HG03097 (cell line): Measurements from ENCODE around the gene TMEM86A.
A peak's percentile ranks its signal among the peaks of the same experiment; 100 is the strongest.
"Not testable (repeated sequence)": the region's sequence is repeated elsewhere in the genome, so short reads cannot be mapped to it uniquely, and the experiment has no call there.

ENCODE experiments used
- ATAC-seq: cut with Tn5 transposase; IDR thresholded peaks from one replicate; pipeline ENCODE4 v1.9.1; 2021; ENCODE audit not compliant: unreplicated experiment, low FRiP score

TMEM86A gene, protein sequence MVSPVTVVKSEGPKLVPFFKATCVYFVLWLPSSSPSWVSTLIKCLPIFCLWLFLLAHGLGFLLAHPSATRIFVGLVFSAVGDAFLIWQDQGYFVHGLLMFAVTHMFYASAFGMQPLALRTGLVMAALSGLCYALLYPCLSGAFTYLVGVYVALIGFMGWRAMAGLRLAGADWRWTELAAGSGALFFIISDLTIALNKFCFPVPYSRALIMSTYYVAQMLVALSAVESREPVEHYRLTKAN

DNA sequence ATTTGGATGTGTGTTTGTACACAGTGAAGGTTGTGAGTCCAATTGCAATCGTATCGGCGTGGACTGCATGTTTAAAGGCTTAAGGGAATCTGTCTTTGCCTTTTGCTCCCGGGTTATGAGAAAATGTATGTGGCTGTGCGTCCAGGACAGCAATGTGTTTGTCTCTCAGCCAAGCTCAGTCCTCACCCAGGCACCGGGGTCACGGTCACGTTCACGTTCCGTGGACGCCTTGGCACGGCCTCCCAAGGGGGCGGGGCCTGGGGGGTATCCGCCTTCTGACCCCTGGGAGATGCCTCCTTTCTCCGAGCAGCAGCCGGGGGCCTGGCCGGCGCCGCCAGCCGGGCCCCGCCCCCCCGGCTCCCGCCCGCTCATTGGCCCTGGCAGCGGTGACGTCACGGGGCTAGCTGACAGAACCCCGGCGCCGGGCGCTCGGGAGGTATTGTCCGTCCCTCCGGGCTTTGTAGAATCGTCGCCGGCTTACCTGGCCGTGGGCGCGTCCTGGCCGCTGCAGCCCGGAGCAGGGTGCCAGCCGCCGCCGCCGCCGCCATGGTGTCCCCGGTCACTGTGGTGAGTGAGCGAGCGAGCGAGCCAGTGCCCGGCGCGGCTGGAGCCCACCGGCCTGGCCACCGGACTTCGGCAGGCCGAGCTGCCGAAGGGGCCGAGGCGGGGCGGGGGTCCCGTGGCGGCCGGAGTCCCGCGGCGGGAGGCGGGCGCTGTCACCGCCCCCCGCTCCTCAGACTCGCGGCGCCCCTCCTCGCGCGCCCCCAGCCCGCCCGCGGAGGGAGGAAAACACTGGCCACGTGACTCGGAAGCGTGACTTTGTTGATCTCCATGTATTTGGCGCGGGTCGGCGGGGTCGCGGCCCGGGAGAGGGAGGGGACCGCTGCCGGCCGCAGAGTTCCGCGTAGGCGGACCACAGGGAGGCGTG, at the start of gene TMEM86A:
TSS of gene TMEM86A (plus strand) at position 439 of the 928 bp plus-strand sequence. CDS start at position 547, 108 bp downstream.
- ATAC-seq = peak; percentile 74

DNA sequence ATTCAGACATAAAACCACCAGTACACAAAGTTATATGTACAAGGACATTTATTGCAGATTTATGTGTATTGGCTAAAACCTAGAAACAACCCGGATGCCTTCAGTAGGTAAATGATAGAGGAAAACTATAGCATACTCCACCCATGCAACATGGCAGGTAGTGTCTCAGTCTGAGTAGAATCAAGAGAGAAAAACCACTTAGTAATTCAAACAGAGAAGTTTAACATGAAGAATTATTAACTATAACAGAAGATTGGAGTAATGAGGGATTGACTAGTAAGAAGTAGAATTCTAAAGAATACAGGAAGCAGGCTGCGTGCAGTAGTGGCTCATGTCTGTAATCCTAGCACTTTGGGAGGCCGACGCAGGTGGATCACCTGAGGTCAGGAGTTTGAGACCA, 48.2 kb upstream of the TMEM86A start:
- ATAC-seq = peak; percentile 53

DNA sequence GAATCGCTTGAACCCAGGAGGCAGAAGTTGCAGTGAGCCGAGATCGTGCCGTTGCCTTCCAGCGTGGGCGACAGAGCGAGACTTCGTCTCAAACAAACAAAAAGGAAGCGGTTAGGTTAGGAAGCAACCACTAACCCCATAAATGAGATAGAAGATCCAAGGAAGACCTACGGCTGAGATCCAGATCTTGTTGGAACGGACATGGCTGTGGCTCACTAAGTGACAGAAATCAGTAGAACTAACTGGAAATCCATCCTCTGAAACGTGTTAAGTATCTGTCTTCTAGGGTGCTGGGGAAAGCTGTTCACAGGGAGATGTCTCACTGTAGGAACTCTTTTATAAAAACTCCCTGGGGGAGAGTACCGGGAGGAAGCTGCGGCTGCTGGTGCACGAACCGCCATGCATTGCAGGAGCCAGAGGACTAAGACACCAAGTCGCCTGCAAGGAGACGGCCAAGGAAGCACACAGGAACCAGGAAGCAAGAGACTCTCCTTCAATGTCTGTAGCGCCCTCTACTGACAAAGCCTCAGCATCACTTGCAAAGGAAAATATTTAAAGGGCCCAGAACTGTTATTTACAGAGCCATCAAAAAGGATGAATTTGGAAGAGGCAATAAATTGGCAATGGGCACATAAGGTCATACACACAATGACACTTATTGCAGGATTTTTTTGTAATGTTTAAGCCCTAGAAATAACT, 47.6 kb upstream of the TMEM86A start:
- peak; percentile 87 for ATAC-seq

DNA sequence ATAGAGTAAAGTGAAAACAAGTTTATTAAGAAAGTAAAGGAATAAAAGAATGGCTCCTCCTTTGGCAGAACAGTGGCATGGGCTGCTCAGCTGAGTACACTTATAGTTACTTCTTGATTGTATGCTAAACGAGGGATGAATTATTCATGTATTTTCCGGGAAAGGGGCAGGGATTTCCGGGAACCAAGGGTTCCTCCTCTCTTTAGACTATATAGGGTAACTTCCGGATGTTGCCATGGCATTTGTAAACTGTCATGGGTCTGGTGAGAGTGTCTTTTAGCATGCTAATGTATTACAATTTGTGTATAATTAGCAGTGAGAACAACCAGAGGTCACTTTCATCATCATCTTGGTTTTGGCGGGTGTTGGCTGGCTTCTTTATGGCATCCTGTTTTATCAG, 40.9 kb upstream of the TMEM86A start:
- no peak for ATAC-seq

DNA sequence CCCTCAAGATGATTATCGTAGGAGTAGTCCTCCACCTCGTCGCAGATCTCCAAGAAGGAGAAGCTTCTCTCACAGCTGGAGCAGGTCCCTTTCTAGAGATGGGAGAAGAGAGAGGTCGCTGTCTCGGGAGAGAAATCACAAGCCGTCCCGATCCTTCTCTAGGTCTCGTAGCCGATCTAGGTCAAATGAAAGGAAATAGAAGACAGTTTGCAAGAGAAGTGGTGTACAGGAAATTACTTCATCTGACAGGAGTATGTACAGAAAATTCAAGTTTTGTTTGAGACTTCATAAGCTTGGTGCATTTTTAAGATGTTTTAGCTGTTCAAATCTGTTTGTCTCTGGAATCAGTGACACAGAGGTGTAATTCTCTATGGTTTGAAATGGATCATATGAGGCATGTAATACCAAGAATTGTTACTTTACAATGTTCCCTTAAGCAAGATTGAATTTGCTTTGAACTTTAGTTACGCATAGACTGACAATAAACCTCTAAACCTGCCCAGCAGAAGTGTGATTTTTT, 33.2 kb upstream of the TMEM86A start:
- not testable (repeated sequence) for ATAC-seq

DNA sequence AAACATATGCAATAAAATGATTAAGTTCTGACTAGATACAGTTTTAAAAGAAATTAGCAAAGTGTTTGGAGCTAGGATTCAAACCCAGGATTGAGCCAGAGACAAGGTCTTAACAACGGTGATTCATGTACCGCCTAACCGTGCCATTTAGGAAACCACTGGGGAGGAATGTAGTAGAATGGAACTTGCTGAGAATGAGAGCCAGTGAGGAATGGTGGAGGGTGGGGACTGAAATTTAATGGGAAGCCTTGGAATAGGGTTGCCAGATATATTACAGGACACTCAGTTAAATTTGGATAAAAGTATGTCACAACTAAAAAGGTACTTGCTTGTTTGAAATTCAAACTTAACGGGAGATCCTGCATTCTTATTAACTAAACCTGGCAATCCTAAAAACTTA, 30.4 kb upstream of the TMEM86A start:
- ATAC-seq = no peak

DNA sequence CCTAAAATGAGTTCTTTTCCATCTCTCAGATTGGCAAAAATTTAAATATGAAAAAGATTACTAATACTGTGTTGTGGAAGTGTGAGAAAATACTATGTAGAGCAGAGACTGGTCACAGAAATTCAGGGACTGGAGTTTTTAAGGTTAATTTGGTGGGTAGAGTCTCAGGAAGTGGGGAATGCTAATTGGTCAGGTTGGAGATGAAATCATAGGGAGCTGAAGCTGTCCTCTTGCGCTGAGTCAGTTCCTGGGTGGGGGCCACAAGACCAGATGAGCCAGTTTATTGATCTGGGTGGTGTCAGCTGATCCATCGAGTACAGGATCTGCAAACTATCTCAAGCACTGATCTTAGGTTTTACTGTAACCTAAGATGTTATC, 29.4 kb upstream of the TMEM86A start:
- no peak for ATAC-seq

DNA sequence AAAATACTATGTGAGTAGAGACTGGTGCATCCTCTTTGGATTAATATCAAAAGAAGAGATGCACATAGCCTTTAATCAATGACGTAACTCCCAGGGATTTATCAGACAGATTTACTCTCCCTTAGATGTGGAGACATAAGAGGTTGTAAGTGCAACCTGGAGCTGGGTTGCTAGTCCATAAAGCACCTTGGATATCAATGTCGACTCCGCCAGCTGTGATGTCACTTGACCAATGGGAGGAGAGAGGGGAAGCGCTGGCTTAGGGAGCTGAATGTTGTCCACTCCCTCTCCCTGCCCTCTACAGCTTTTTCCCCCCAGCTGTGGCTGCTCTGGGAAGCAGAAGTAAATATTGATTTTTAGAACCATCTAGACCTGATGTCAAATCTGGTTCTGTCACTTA, 28.9 kb upstream of the TMEM86A start:
- no peak for ATAC-seq

DNA sequence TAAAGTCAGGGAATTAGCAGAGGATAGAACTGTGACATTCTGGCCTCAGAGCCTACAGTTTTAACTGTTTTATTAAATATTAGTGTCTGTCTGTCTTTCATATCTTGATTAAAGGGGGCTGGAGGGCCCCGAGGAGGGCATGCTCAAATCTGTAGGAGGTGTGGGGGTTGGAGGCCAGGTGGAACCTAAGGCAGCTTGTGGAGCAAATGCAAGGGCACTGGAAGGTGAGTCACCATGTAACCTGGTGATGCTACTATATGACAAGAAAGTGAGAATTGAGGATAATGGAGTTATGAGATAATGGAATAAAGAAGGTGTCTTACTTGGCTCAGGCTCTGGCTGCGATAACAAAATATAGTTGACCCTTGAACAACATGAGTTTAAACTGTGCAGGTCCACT, 27.3 kb upstream of the TMEM86A start:
- ATAC-seq = no peak

DNA sequence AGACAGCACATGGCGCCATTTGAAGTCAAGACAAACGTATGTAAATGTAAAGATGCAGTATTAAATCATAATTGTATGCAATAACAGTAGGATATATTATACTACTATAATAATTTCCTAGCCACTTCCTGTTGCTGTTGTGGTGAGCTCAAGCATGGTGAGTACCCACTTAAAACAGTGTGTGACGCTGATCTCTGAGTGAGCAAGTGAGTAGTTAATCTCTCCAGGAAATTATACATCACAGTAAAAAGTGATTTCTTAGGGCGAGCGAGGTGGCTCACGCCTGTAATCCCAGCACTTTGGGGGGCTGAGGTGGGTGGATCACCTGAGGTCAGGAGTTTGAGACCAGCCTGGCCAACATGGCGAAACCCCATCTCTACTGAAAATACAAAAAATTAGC, 26.4 kb upstream of the TMEM86A start:
- not testable (repeated sequence) for ATAC-seq

DNA sequence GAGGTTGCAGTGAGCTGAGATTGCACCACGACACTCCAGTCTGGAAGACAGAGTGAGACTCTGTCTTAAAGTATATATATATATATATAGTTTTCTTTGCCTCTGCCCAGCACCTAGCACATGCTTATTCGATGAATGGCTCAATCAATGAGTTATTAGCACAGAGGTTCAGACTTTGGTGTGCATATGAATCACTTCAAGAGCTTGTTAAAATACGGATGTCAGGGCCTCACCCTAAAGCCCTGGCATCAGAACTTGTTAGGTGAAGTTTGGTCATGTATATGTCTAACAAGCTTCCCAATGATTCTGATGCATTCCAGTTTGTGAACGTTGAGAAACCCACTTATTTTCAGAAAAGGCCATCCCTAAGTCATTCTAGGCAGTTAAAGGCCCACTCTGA, 21.8 kb upstream of the TMEM86A start:
- ATAC-seq = no peak

DNA sequence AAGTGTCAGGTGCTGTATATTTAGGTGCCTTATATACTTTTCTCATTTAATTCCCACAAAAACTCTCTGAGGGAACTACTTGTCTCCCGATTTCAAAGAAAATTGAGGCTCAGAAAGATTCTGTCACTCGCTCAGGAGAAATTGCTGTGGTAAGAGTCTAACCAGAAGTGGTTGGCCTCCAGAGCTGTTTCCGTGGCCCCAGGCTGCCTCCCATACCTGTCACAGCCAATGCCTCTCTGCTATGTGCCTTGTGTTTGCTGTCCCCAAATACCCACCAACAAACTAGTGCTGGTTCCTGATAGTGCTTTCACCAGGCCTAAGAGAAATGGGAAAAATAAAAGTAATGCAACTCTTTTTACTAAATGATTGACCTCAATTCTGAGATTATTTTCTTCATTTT, 21.0 kb upstream of the TMEM86A start:
- ATAC-seq = no peak

DNA sequence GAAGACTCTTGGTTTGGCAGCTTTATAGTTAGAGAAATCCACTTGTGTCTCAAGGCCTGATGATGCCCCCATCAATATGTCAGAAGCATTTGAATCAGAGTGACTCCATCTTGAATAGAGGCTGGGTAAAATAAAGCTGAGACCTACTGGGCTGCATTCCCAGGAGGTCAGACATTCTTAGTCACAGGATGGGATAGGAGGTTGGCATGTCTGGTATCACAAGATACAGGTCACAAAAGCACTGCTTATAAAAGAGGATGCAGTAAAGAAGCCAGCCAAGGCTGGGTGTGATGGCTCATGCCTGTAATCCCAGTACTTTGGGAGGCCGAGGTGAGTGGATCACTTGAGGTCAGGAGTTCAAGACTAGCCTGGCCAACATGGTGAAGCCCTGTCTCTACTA, 16.6 kb upstream of the TMEM86A start:
- not testable (repeated sequence) for ATAC-seq

DNA sequence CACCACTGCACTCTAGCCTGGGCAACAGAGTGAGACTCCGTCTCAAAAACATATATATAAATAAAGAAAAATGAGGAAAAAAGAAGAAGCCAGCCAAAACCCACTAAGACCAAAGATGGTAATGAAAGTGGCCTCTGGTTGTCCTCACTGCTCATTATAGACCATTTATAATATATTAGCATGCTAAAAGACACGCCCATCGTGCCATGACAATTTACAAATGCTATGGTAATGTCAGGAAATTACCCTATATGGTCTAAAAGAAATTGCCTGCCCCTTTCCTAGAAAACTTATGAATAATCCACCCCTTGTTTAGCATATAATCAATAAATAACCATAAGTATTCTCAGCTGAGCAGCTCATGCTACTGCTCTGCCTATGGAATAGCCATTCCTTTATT, 16.1 kb upstream of the TMEM86A start:
- ATAC-seq = no peak

DNA sequence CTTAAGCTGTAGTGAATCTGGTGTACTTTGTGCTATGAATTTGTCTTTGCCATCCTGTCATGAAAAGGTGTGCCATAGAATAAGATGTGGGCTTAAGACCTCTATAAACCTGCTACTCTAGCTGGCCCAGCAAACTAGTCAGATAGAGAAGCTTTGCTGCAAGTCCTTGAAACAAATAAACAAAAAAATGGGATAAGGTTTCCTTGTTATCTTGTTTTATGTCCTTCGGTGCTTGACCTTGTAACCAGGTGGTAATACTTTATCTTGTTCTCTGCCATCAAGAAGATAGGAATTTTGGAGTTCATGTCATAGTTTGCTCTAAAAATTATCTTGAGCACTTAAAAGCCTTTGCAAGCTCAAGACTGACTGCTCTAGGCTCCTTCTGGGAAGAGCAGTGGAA, 14.3 kb upstream of the TMEM86A start:
- no peak for ATAC-seq

DNA sequence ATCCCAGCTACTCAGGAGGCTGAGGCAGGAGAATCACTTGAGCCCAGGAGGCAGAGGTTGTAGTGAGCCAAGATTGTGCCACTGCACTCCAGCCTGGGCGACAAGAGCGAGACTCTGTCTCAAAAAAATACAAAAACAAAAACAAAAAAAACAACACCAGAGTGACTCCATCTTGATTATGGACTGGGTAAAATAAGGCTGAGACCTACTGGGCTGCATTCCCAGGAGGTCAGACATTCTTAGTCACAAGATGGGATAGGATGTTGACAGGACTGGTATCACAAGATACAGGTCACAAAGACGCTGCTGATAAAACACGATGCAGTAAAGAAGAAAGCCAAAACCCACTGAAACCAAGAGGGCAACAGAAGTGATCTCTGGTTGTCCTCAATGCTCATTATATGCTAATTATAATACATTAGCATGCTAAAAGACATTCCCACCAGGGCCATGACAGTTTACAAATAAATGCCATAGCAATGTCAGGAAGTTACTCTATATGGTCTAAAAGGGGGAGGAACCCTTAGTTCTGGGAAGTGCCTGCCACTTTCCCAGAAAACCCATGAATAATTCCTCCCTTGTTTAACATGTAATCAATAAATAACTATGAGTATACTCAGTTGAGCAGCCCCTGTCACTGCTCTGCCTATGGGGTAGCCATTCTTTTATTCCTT, 7.0 kb upstream of the TMEM86A start:
- not testable (repeated sequence) for ATAC-seq

DNA sequence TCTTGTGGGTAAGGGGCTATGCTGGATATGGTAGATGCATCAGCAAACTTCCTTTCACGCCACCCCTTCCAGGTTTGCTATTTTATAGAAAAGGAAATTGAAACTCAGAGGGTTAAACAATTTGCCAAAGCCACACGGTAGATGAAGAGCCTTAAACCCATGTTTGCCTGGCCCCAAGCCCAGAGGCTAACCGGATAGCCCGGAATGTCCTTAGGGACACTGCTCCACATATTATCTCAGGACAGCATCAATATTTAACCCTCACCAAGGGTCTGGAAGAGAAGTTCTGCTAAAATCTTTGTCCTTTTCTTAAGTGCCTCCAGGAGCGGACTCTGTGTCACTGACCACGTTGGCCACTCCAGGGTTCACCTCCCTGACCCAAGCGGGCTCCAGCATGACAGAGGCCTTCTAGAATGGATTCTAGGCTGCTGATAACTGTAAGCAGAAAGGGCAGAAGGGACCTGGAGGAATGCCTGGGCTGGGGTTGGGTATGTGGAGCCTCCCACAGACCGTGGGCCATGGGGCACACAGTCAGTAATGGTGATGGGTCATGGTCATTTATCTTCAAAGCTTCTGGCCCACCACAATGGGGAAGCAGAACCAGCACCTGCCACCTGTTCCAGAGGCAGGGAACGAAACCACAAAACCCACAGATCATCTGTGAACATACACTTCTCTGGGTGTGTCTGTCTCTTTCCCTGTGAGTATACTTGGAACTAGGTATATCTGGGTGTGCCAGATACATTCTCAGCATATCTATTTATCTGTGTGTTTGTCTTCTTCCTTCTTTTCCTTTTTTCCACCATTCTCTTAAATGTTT, 5.4 kb upstream of the TMEM86A start:
- ATAC-seq = no peak

DNA sequence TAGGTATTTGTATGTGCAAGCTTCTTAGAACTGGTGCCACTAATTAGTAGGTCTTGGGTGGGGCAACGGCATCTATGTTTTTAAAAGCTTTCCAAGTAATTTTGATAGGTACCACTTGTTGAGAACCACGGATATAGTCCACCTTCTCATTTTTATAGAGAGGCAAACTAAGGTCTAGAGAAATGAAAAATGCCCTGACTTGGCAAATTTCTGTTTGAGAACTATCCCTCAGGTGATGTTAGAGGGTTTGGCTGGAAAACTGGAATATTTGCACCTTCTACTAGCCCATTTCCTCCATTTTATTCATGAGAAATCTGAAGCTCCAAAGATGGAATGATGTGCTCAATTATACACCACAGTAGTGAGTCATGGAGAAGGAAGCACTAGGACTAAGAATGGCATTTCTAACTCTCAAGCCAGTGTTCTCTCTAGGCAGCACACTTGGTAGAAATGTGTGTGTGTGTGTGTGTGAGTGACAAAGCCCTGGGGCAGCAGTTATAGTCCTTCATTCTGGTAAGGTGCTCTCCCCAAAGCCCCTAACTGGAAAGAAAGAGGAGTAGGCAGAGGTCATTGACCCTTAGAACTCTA, 1.8 kb upstream of the TMEM86A start:
- ATAC-seq = no peak

DNA sequence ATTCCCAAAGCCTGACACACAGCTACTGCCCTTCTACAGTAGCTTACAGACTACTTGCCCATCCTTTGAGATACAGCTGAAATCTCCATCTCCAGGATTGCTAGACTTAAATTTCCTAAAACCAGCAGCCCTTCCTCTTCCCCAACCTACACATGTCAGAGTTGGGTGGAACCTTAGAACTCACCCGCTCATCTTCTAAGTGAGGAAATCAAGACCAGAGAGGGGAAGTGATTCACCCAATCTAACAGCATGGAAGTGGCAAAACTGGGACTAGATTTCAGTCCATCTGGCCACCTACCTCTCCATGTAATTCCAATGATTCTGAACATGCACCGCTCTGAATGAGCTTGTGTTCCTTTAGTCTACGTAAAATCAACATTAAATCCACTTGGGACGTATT, 1.0 kb upstream of the TMEM86A start:
- ATAC-seq = no peak

DNA sequence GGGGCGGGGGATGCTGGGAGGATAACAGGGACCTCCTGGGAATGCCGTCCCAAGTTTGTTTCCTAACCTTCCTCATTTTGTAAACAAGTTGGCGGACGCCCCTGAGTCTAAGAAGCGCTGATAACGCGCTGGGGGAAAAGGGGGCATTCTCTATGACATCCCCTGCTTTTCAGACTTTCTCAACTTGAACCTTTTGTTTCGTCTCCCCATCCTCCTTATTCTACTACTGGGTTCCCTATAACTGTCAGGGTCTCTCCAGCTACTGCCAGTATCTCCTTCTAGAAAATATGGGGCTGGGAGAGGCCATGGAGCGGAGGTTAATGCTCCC, 654 bp downstream of the TMEM86A start:
- no peak for ATAC-seq
